GM18517 (cell line): Measurements from ENCODE around the gene PPM1A.
A peak's percentile ranks its signal among the peaks of the same experiment; 100 is the strongest.
"Not testable (repeated sequence)": the region's sequence is repeated elsewhere in the genome, so short reads cannot be mapped to it uniquely, and the experiment has no call there.

Experiments used
- ATAC-seq: cut with Tn5 transposase; IDR thresholded peaks from one replicate; pipeline ENCODE4 v1.9.1; 2021; ENCODE audit warnings: mild to moderate bottlenecking, moderate library complexity; ENCODE audit not compliant: unreplicated experiment

The PPM1A gene

GRCh38 chr14:60315196-60315990 lies 66.4 kb downstream of the PPM1A start:
- no peak for ATAC-seq

- no peak for ATAC-seq
Observed at GRCh38 chr14:60317609-60318008, 68.6 kb downstream of the PPM1A start.

GRCh38 chr14:60320860-60321259 lies 71.8 kb downstream of the PPM1A start:
- ATAC-seq = not testable (repeated sequence)

GRCh38 chr14:60323199-60323896 lies 74.3 kb downstream of the PPM1A start:
- no peak for ATAC-seq

- no peak for ATAC-seq
Observed at GRCh38 chr14:60324837-60325236, 75.8 kb downstream of the PPM1A start.

GRCh38 chr14:60326274-60326673 lies 77.3 kb downstream of the PPM1A start:
- no peak for ATAC-seq

GRCh38 chr14:60327447-60328331 lies 78.7 kb downstream of the PPM1A start:
- peak; percentile 48 for ATAC-seq

- no peak for ATAC-seq
Observed at GRCh38 chr14:60328583-60328982, 79.6 kb downstream of the PPM1A start.

GRCh38 chr14:60329274-60329673 lies 80.3 kb downstream of the PPM1A start:
- no peak for ATAC-seq

GRCh38 chr14:60331201-60332045 lies 82.4 kb downstream of the PPM1A start:
- peak; percentile 71 for ATAC-seq

- ATAC-seq = no peak
Observed at GRCh38 chr14:60332046-60332399, 83.0 kb downstream of the PPM1A start.

- no peak for ATAC-seq
Observed at GRCh38 chr14:60332869-60333268, 83.8 kb downstream of the PPM1A start.

- ATAC-seq = no peak
Observed at GRCh38 chr14:60339571-60339970, 90.5 kb downstream of the PPM1A start.

- no peak for ATAC-seq
Observed at GRCh38 chr14:60343571-60344071, 94.6 kb downstream of the PPM1A start.

- ATAC-seq = no peak
Observed at GRCh38 chr14:60344751-60345150, 95.7 kb downstream of the PPM1A start.

GRCh38 chr14:60346706-60347105 lies 97.7 kb downstream of the PPM1A start:
- no peak for ATAC-seq

GRCh38 chr14:60348211-60348610 lies 99.2 kb downstream of the PPM1A start:
- no peak for ATAC-seq
